ENCODE measurements around the gene ZRANB3. TPM values are rescaled to one million over a fixed set of nuclear protein-coding genes. Genes with fewer than 3 reads are reported as not detected.
"Not testable (repeated sequence)": the region's sequence is repeated elsewhere in the genome, so short reads cannot be mapped to it uniquely, and the experiment has no call there.

Gene ZRANB3
- 5.5 and 6.8 TPM in 2 replicates for total RNA-seq

- H3K9me3 Mint-ChIP-seq: no peaks in the 10 kb centered on the region
- H3K4me3 Mint-ChIP-seq: no peak within 1 kb of the TSS
- intact Hi-C loops (cut with micrococcal nuclease): loop anchor here (1.0 to 5.0 kb wide), 13 partner anchors 134 to 1408 kb away; partner anchors contain the start of genes CCNT2, DARS1, MCM6 and RAB3GAP1
- DNase-seq (ENCODE audit: low spot score): peak; percentile 92
- H3K4me1 Mint-ChIP-seq (ENCODE audit: low read depth): peaks cover 21% of the 10 kb centered on the region
- H3K27me3 Mint-ChIP-seq (ENCODE audit: insufficient read depth): no peaks in the 10 kb centered on the region
- H3K36me3 Mint-ChIP-seq (ENCODE audit: low read depth): peaks cover 3% of the 10 kb centered on the region
- peak within 1 kb of the TSS; percentile 83 for H3K27ac Mint-ChIP-seq
These were observed at the start of gene ZRANB3 for GRCh38 chr2:135530313-135531230. Gene ZRANB3, minus strand, starts transcription at chr2:135531218.

GRCh38 chr2:135573620-135574019, 42.6 kb upstream of the ZRANB3 start:
- Mint-ChIP-seq H3K9me3 (no peaks in the 10 kb centered on the region), H3K27me3 (ENCODE audit: insufficient read depth) (no peaks in the 10 kb centered on the region), H3K4me1 (ENCODE audit: low read depth) (no peaks in the 10 kb centered on the region), H3K36me3 (ENCODE audit: low read depth) (peaks cover 8% of the 10 kb centered on the region), H3K4me3 (no peak overlapping the region), H3K27ac (no peak overlapping the region)
- DNase-seq (ENCODE audit: low spot score): no peak
- intact Hi-C loops (cut with micrococcal nuclease): no loop called here

GRCh38 chr2:135570884-135571283, 39.9 kb upstream of the ZRANB3 start:
- Mint-ChIP-seq H3K4me3 (no peak overlapping the region), H3K36me3 (ENCODE audit: low read depth) (peaks cover 8% of the 10 kb centered on the region), H3K27ac (no peak overlapping the region), H3K9me3 (no peaks in the 10 kb centered on the region), H3K27me3 (ENCODE audit: insufficient read depth) (no peaks in the 10 kb centered on the region), H3K4me1 (ENCODE audit: low read depth) (no peaks in the 10 kb centered on the region)
- no peak for DNase-seq (ENCODE audit: low spot score)
- intact Hi-C loops (cut with micrococcal nuclease): no loop called here

GRCh38 chr2:135563793-135564192, 32.8 kb upstream of the ZRANB3 start:
- no peaks in the 10 kb centered on the region for H3K27me3 Mint-ChIP-seq (ENCODE audit: insufficient read depth)
- H3K4me1 Mint-ChIP-seq (ENCODE audit: low read depth): peaks cover 14% of the 10 kb centered on the region
- intact Hi-C loops (cut with micrococcal nuclease): no loop called here
- H3K9me3 Mint-ChIP-seq: no peaks in the 10 kb centered on the region
- H3K4me3 Mint-ChIP-seq: no peak overlapping the region
- no peak for DNase-seq (ENCODE audit: low spot score)
- H3K36me3 Mint-ChIP-seq (ENCODE audit: low read depth): peaks cover 10% of the 10 kb centered on the region
- no peak overlapping the region for H3K27ac Mint-ChIP-seq

GRCh38 chr2:135561925-135562324, 30.9 kb upstream of the ZRANB3 start:
- H3K36me3 Mint-ChIP-seq (ENCODE audit: low read depth): peaks cover 11% of the 10 kb centered on the region
- peaks cover 14% of the 10 kb centered on the region for H3K4me1 Mint-ChIP-seq (ENCODE audit: low read depth)
- intact Hi-C loops (cut with micrococcal nuclease): no loop called here
- no peaks in the 10 kb centered on the region for H3K27me3 Mint-ChIP-seq (ENCODE audit: insufficient read depth)
- no peaks in the 10 kb centered on the region for H3K9me3 Mint-ChIP-seq
- H3K4me3 Mint-ChIP-seq: no peak overlapping the region
- no peak for DNase-seq (ENCODE audit: low spot score)
- H3K27ac Mint-ChIP-seq: no peak overlapping the region

- no peak overlapping the region for H3K4me3 Mint-ChIP-seq
- H3K27me3 Mint-ChIP-seq (ENCODE audit: insufficient read depth): no peaks in the 10 kb centered on the region
- H3K36me3 Mint-ChIP-seq (ENCODE audit: low read depth): peaks cover 18% of the 10 kb centered on the region
- no peak for DNase-seq (ENCODE audit: low spot score)
- intact Hi-C loops (cut with micrococcal nuclease): no loop called here
- H3K4me1 Mint-ChIP-seq (ENCODE audit: low read depth): peaks cover 7% of the 10 kb centered on the region
- H3K27ac Mint-ChIP-seq: no peak overlapping the region
- H3K9me3 Mint-ChIP-seq: no peaks in the 10 kb centered on the region
These were observed 26.5 kb upstream of the ZRANB3 start for GRCh38 chr2:135557530-135557929.

GRCh38 chr2:135555311-135555710, 24.3 kb upstream of the ZRANB3 start:
- Mint-ChIP-seq H3K4me3 (no peak overlapping the region), H3K27me3 (ENCODE audit: insufficient read depth) (no peaks in the 10 kb centered on the region), H3K9me3 (no peaks in the 10 kb centered on the region), H3K27ac (no peak overlapping the region), H3K36me3 (ENCODE audit: low read depth) (peaks cover 15% of the 10 kb centered on the region), H3K4me1 (ENCODE audit: low read depth) (peaks cover 7% of the 10 kb centered on the region)
- intact Hi-C loops (cut with micrococcal nuclease): no loop called here
- no peak for DNase-seq (ENCODE audit: low spot score)

GRCh38 chr2:135552887-135553286, 21.9 kb upstream of the ZRANB3 start:
- Mint-ChIP-seq H3K36me3 (ENCODE audit: low read depth) (peaks cover 18% of the 10 kb centered on the region), H3K27ac (no peak overlapping the region), H3K9me3 (no peaks in the 10 kb centered on the region), H3K27me3 (ENCODE audit: insufficient read depth) (no peaks in the 10 kb centered on the region), H3K4me1 (ENCODE audit: low read depth) (peaks cover 7% of the 10 kb centered on the region), H3K4me3 (no peak overlapping the region)
- intact Hi-C loops (cut with micrococcal nuclease): no loop called here
- no peak for DNase-seq (ENCODE audit: low spot score)

- Mint-ChIP-seq H3K27me3 (ENCODE audit: insufficient read depth) (no peaks in the 10 kb centered on the region), H3K9me3 (no peaks in the 10 kb centered on the region), H3K4me1 (ENCODE audit: low read depth) (peaks cover 11% of the 10 kb centered on the region), H3K27ac (no peak overlapping the region), H3K36me3 (ENCODE audit: low read depth) (peaks cover 16% of the 10 kb centered on the region), H3K4me3 (no peak overlapping the region)
- intact Hi-C loops (cut with micrococcal nuclease): no loop called here
- no peak for DNase-seq (ENCODE audit: low spot score)
These were observed 20.3 kb upstream of the ZRANB3 start for GRCh38 chr2:135551356-135551755.

- intact Hi-C loops (cut with micrococcal nuclease): no loop called here
- Mint-ChIP-seq H3K4me1 (ENCODE audit: low read depth) (peaks cover 13% of the 10 kb centered on the region), H3K4me3 (no peak overlapping the region), H3K36me3 (ENCODE audit: low read depth) (peaks cover 9% of the 10 kb centered on the region), H3K27ac (no peak overlapping the region), H3K9me3 (no peaks in the 10 kb centered on the region), H3K27me3 (ENCODE audit: insufficient read depth) (no peaks in the 10 kb centered on the region)
- no peak for DNase-seq (ENCODE audit: low spot score)
These were observed 16.3 kb upstream of the ZRANB3 start for GRCh38 chr2:135547311-135547710.

GRCh38 chr2:135546436-135546835, 15.4 kb upstream of the ZRANB3 start:
- H3K27me3 Mint-ChIP-seq (ENCODE audit: insufficient read depth): no peaks in the 10 kb centered on the region
- no peak for DNase-seq (ENCODE audit: low spot score)
- intact Hi-C loops (cut with micrococcal nuclease): no loop called here

GRCh38 chr2:135533545-135533944, 2.5 kb upstream of the ZRANB3 start:
- H3K4me1 Mint-ChIP-seq (ENCODE audit: low read depth): peaks cover 14% of the 10 kb centered on the region
- not testable (repeated sequence) for H3K27me3 Mint-ChIP-seq (ENCODE audit: insufficient read depth); H3K27ac Mint-ChIP-seq; H3K36me3 Mint-ChIP-seq (ENCODE audit: low read depth); DNase-seq (ENCODE audit: low spot score); H3K9me3 Mint-ChIP-seq; H3K4me3 Mint-ChIP-seq
- intact Hi-C loops (cut with micrococcal nuclease): loop anchor here (5.0 kb wide), 2 partner anchors 264 to 1411 kb away; no protein-coding TSS in a partner anchor

More at GRCh38 chr2:135546436-135546835, 15.4 kb upstream of the ZRANB3 start:
- H3K4me3 Mint-ChIP-seq: no peak overlapping the region
- no peaks in the 10 kb centered on the region for H3K9me3 Mint-ChIP-seq
- peaks cover 12% of the 10 kb centered on the region for H3K36me3 Mint-ChIP-seq (ENCODE audit: low read depth)
- H3K4me1 Mint-ChIP-seq (ENCODE audit: low read depth): peaks cover 13% of the 10 kb centered on the region
- no peak overlapping the region for H3K27ac Mint-ChIP-seq

GRCh38 chr2:135532581-135532980, 1.6 kb upstream of the ZRANB3 start:
- DNase-seq (ENCODE audit: low spot score): no peak
- Mint-ChIP-seq H3K4me1 (ENCODE audit: low read depth) (peaks cover 17% of the 10 kb centered on the region), H3K27me3 (ENCODE audit: insufficient read depth) (no peaks in the 10 kb centered on the region), H3K36me3 (ENCODE audit: low read depth) (peaks cover 3% of the 10 kb centered on the region), H3K9me3 (no peaks in the 10 kb centered on the region), H3K27ac (peak overlapping the region; percentile 48), H3K4me3 (no peak overlapping the region)
- intact Hi-C loops (cut with micrococcal nuclease): loop anchor here (5.0 kb wide), 2 partner anchors 265 to 1410 kb away; no protein-coding TSS in a partner anchor

Data from activated T-helper 1 cell treated with anti-CD3 and anti-CD28 coated beads, Interleukin-12 subunit alpha, Interleukin-12 subunit beta, Interleukin-2, Interleukin-4 antibody, amounts not matched to agents 30 ng/mL and 10 ng/mL and 1 ng/mL, durations not matched to agents 14 hours and 24 hours and 36 hours (primary cell).